ENCODE data around the gene CHSY3.

CHSY3 gene

GRCh38 chr5:130055572-130055971, 151.3 kb downstream of the CHSY3 start:
- no peak for TF ChIP-seq ZFX (IDR thresholded peaks at IDR 0.05; ENCODE audit: borderline replicate concordance)
- TF ChIP-seq, protein P1, sequence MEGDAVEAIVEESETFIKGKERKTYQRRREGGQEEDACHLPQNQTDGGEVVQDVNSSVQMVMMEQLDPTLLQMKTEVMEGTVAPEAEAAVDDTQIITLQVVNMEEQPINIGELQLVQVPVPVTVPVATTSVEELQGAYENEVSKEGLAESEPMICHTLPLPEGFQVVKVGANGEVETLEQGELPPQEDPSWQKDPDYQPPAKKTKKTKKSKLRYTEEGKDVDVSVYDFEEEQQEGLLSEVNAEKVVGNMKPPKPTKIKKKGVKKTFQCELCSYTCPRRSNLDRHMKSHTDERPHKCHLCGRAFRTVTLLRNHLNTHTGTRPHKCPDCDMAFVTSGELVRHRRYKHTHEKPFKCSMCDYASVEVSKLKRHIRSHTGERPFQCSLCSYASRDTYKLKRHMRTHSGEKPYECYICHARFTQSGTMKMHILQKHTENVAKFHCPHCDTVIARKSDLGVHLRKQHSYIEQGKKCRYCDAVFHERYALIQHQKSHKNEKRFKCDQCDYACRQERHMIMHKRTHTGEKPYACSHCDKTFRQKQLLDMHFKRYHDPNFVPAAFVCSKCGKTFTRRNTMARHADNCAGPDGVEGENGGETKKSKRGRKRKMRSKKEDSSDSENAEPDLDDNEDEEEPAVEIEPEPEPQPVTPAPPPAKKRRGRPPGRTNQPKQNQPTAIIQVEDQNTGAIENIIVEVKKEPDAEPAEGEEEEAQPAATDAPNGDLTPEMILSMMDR (IDR thresholded peaks at IDR 0.05): no peak
- H3K27ac ChIP-seq: no peak overlapping the region

DNA sequence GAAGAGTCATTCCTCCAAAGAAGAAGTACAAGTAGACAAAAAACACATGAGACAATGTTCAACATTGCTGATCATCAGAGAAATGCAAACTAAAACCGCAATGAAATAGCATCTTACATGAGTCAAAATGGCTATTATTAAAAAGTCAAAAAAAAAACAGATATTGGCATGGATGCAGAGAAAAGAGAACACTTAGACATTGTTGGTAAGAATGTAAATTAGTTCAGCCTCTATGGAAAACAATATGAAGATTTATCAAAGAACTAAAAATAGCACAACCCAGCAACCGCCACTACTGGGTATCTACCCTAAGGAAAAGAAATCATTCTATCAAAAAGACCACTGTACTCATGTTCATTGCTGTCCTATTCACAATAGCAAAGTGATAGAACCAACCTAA, 157.5 kb downstream of the CHSY3 start:
- H3K27ac ChIP-seq: no peak overlapping the region
- no peak for TF ChIP-seq ZFX (IDR thresholded peaks at IDR 0.05; ENCODE audit: borderline replicate concordance)
- TF ChIP-seq, protein P1 (IDR thresholded peaks at IDR 0.05): no peak

GRCh38 chr5:130063603-130064002, 159.3 kb downstream of the CHSY3 start:
- no peak for TF ChIP-seq ZFX (IDR thresholded peaks at IDR 0.05; ENCODE audit: borderline replicate concordance)
- TF ChIP-seq, protein P1 (IDR thresholded peaks at IDR 0.05): no peak
- H3K27ac ChIP-seq: no peak overlapping the region

- no peak overlapping the region for H3K27ac ChIP-seq
- TF ChIP-seq ZFX (IDR thresholded peaks at IDR 0.05; ENCODE audit: borderline replicate concordance): no peak
- TF ChIP-seq, protein P1 (IDR thresholded peaks at IDR 0.05): no peak
Observed at GRCh38 chr5:130064484-130064883, 160.2 kb downstream of the CHSY3 start.

GRCh38 chr5:130065617-130066016, 161.4 kb downstream of the CHSY3 start:
- TF ChIP-seq, protein P1 (IDR thresholded peaks at IDR 0.05): no peak
- TF ChIP-seq ZFX (IDR thresholded peaks at IDR 0.05; ENCODE audit: borderline replicate concordance): no peak
- H3K27ac ChIP-seq: no peak overlapping the region

DNA sequence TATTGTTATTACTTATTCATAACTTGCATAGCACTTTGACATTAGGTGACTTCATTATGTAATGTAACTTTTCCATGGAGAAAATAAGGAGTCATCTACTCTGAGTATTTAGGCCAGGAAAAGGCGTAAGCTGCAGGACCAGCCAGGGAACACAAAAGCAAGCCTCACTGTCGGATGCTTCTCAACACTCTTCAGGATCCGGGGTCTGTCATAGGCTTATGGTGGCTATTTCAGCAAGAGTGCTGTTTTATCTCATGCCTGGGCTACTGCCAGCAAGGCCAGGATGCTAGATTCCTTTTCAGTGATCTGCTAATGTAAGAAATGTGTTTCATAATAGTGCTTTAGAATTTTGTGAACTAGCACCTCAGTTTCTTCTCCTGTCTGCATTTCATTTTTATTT, 162.4 kb downstream of the CHSY3 start:
- TF ChIP-seq, protein P1 (IDR thresholded peaks at IDR 0.05): no peak
- TF ChIP-seq ZFX (IDR thresholded peaks at IDR 0.05; ENCODE audit: borderline replicate concordance): no peak
- H3K27ac ChIP-seq: no peak overlapping the region

- no peak overlapping the region for H3K27ac ChIP-seq
- TF ChIP-seq, protein P1 (IDR thresholded peaks at IDR 0.05): no peak
Observed at GRCh38 chr5:130067364-130067763, 163.1 kb downstream of the CHSY3 start.

Data from 22Rv1 (cell line).